ENCODE results near the gene BICD1. TPM values are rescaled to one million over a fixed set of nuclear protein-coding genes. Genes with fewer than 3 reads are reported as not detected.
A peak's percentile ranks its signal among the peaks of the same experiment; 100 is the strongest.

Gene BICD1
- polyA plus RNA-seq, 4 donors: 19.6 to 25.3 (median 21.8) TPM

- no peak for DNase-seq (ENCODE audit: low read depth in 4 of 4, low spot score in 2 of 4)
These were observed 288.4 kb downstream of the BICD1 start for GRCh38 chr12:32395026-32395425.

- no peak for DNase-seq (ENCODE audit: low read depth in 4 of 4, low spot score in 2 of 4)
These were observed 291.0 kb downstream of the BICD1 start for GRCh38 chr12:32397696-32398095.

- no peak for DNase-seq (ENCODE audit: low read depth in 4 of 4, low spot score in 2 of 4)
These were observed 291.5 kb downstream of the BICD1 start for GRCh38 chr12:32398181-32398580.

GRCh38 chr12:32398816-32399369, 292.2 kb downstream of the BICD1 start:
- DNase-seq (ENCODE audit: low read depth in 4 of 4, low spot score in 2 of 4): no peak

GRCh38 chr12:32399370-32400113, 292.9 kb downstream of the BICD1 start, which contains the start of gene FGD4:
Gene FGD4 (plus strand): TSS chr12:32399558.
- peak in 3 of 4 donors; percentile 50 to 74 (median 57) for DNase-seq (ENCODE audit: low read depth in 4 of 4, low spot score in 2 of 4)

- peak in 2 of 4 donors; percentile 15 to 39 for DNase-seq (ENCODE audit: low read depth in 4 of 4, low spot score in 2 of 4)
These were observed 293.5 kb downstream of the BICD1 start for GRCh38 chr12:32400114-32400672.

GRCh38 chr12:32400866-32401265, 294.2 kb downstream of the BICD1 start:
- no peak for DNase-seq (ENCODE audit: low read depth in 4 of 4, low spot score in 2 of 4)

GRCh38 chr12:32402170-32402569, 295.5 kb downstream of the BICD1 start:
- no peak for DNase-seq (ENCODE audit: low read depth in 4 of 4, low spot score in 2 of 4)

GRCh38 chr12:32402946-32403345, 296.3 kb downstream of the BICD1 start:
- no peak for DNase-seq (ENCODE audit: low read depth in 4 of 4, low spot score in 2 of 4)

GRCh38 chr12:32407795-32408194, 301.1 kb downstream of the BICD1 start:
- DNase-seq (ENCODE audit: low read depth in 4 of 4, low spot score in 2 of 4): no peak

- DNase-seq (ENCODE audit: low read depth in 4 of 4, low spot score in 2 of 4): no peak
These were observed 306.8 kb downstream of the BICD1 start for GRCh38 chr12:32413412-32413811.

GRCh38 chr12:32418221-32418620, 311.6 kb downstream of the BICD1 start:
- DNase-seq (ENCODE audit: low read depth in 4 of 4, low spot score in 2 of 4): no peak

GRCh38 chr12:32418903-32419519, 312.4 kb downstream of the BICD1 start:
- DNase-seq (ENCODE audit: low read depth in 4 of 4, low spot score in 2 of 4): no peak

- DNase-seq (ENCODE audit: low read depth in 4 of 4, low spot score in 2 of 4): no peak
These were observed 312.9 kb downstream of the BICD1 start for GRCh38 chr12:32419520-32419960.

GRCh38 chr12:32420356-32420755, 313.7 kb downstream of the BICD1 start:
- DNase-seq (ENCODE audit: low read depth in 4 of 4, low spot score in 2 of 4): no peak

GRCh38 chr12:32423559-32423958, 316.9 kb downstream of the BICD1 start:
- DNase-seq (ENCODE audit: low read depth in 4 of 4, low spot score in 2 of 4): no peak

- no peak for DNase-seq (ENCODE audit: low read depth in 4 of 4, low spot score in 2 of 4)
These were observed 324.4 kb downstream of the BICD1 start for GRCh38 chr12:32431025-32431424.

Measured in left renal cortex interstitium (tissue), 4 donors.